Stimulated activated naive CD4-positive, alpha-beta T cell (primary cell): ENCODE data around the gene CAPN5.

Experiments used
- DNase-seq, 6 experiments: peaks; one replicate each; lab custom pipeline; 2025; lab: John Stamatoyannopoulos, UW

CAPN5 gene

GRCh38 chr11:77151804-77152509 lies 85.2 kb downstream of the CAPN5 start:
- peak in 1 of 6 experiments; percentile 28 for DNase-seq

- DNase-seq: no peak
Measured at GRCh38 chr11:77152846-77153245, 86.1 kb downstream of the CAPN5 start.

DNA sequence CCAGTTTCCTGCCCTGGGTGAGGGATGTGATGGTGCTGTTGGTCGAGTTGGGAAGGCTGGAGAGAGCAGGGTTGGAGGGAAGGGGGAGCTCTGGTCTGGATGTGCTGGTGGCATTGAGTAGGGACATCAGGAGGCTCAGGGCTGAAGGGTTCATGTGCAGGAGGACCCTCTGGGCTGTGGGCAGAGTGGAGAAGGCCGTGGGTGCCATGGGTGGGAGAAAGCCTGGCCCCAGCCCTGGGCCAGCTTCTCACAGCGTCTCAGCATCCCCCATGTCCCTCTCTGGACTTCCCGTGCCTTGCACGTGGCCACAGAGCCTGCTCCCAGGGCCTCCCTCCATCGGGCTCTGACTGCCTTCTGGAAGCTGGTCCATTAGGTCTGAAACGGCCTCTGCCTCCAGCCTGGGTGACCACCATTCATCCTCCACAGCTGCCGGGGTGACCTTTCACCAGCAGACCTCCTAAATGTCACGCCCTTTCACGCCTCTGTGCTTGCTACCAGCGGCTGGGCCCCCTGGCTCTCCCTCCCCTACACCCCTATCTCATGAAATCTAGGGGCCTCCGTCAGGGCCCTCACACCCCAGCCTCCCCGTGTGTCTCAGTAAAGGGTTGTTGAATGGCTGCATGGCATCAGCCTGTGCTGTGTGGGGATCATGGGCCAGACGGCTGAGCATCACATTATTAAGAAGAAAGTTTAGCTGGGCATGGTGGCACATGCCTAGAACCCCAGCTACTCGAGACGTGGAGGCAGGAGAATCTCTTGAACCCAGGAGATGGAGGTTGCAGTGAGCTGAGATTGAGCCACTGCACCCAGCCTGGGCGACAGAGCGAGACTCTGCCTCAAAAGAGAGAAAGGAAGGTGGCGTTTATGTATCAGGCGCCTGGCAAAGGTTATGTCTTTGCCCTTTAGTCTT lies 86.8 kb downstream of the CAPN5 start:
- DNase-seq: no peak

DNA sequence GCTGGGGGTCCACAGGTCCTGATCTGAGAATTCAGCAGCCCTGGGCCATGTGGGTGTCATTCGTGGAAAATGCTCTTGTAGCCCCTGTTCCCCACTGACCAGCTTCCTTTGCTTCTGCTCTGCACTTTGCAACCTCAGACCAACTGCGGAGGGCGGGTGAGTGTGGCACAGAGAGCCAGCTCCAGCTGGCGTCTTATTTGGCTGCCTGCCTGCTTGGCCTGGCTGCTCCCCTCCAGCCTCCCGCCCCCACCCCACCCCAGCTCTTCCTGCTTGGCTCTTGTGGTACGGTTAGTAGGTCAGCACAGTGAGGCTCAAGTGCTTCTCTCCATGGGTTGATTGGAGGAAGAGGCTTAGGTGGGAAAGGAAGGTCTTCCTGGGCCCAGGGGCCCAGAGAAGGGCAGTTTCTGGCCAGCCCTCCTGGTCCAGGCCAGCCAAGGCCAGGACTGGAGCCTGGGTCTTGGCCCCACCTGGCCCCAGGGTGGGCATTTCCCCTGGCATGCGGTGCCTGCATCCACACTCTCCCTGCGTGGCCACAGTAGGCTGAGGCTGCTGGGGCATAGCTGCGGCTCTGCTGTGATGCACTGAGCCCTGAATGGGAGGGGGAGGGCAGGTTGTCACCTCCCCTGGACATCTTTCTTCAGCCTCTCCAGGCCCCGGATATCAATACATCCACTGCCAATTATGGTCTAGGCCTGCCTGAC lies 87.8 kb downstream of the CAPN5 start:
- no peak for DNase-seq

- no peak for DNase-seq
Measured at GRCh38 chr11:77155082-77155475, 88.3 kb downstream of the CAPN5 start.

- DNase-seq: no peak
Measured at GRCh38 chr11:77155556-77156130, 88.9 kb downstream of the CAPN5 start.

DNA sequence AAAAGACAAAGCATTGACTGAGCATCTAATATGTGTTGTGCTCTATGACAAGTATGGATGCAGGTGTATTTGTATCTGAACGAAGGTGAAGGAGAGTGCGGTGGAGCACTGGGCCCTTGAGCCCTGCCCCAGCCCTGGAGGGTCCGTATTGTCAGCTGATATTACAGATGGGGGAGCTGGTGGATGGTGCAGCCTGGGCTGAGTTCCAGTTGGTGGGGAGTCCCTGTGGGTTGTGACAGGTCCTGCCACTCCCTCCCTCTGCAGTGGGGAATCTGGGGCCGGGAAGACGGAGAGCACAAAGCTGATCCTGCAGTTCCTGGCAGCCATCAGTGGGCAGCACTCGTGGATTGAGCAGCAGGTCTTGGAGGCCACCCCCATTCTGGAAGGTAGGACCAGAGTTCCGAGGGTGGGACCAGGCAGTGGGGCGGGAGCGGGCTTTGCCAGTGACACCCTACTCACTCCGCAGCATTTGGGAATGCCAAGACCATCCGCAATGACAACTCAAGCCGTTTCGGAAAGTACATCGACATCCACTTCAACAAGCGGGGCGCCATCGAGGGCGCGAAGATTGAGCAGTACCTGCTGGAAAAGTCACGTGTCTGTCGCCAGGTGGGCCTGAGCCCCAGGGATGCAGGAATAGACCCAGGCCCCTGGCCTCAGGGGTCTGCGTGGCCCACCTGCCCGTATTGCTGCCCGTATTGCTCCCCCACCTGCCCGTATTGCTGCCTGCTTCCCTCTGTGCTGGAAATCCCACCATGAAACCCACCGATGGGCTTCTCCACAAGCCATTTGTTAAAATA lies 89.8 kb downstream of the CAPN5 start:
- DNase-seq: no peak

GRCh38 chr11:77158041-77158695 lies 91.4 kb downstream of the CAPN5 start:
- no peak for DNase-seq

GRCh38 chr11:77159219-77159936 lies 92.6 kb downstream of the CAPN5 start:
- DNase-seq: no peak

GRCh38 chr11:77159937-77160495 lies 93.2 kb downstream of the CAPN5 start:
- no peak for DNase-seq

- DNase-seq: no peak
Measured at GRCh38 chr11:77163271-77163670, 96.5 kb downstream of the CAPN5 start.

DNA sequence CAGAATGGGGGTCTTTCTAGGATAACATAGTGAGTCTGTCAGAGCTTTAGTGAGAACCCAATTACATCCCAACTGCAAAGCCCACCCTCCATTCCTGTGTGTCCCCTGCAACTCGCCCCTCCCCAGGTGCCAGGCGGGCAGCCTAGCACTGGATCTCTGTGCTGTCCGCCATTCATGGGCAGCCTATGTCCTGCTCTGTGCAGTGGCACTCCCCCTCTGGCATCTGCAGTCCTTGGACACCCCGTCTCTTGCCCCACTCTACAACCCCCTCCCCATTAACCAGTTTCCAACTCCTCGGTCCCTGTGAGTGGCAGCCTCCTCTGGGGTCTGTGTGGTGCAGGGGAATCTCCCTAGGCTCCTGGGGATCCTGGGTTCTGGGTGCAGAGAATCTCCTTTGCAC lies 98.3 kb downstream of the CAPN5 start:
- DNase-seq: no peak

- DNase-seq: no peak
Measured at GRCh38 chr11:77166021-77166420, 99.2 kb downstream of the CAPN5 start.

DNA sequence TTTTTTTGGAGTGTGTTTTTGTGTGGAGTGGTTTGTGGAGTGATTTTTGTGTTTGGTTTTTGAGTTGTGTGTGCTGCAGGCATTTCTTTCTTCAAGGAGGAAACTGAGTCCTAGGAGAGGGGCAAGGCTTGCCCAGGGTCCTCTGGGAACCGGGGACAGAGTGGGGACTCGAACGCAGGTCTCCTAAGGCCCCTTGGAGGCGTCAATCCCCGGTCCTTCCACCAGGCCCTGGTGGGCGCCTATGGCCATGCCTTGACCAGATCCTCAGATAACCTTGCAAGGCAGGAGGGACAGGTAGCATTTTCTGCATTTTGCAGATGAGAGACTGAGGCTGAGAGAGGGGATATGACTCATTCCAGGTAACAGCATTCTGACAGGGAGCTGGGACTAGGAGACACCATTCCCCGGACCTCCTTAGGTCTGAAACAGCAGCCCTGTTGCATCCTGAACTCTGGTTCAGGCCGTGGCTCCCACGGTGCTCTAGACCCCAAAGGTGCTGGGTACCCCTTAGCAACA lies 100.4 kb downstream of the CAPN5 start:
- DNase-seq: no peak

- DNase-seq: no peak
Measured at GRCh38 chr11:77167791-77168190, 101.0 kb downstream of the CAPN5 start.

- no peak for DNase-seq
Measured at GRCh38 chr11:77170107-77170506, 103.3 kb downstream of the CAPN5 start.

GRCh38 chr11:77171254-77171653 lies 104.5 kb downstream of the CAPN5 start:
- DNase-seq: no peak

- DNase-seq: no peak
Measured at GRCh38 chr11:77171885-77172665, 105.3 kb downstream of the CAPN5 start.

- no peak for DNase-seq
Measured at GRCh38 chr11:77172666-77172982, 105.9 kb downstream of the CAPN5 start.
